Osteoblast (primary cell): ENCODE data around the gene GRAMD1A. TPM values are rescaled to one million over a fixed set of nuclear protein-coding genes. Genes with fewer than 3 reads are reported as not detected.
A peak's percentile ranks its signal among the peaks of the same experiment; 100 is the strongest.
"Not testable (repeated sequence)": the region's sequence is repeated elsewhere in the genome, so short reads cannot be mapped to it uniquely, and the experiment has no call there.

Source experiments
- DNase-seq: peaks from one replicate; pipeline ENCODE4 v3.0.0; 2011; ENCODE audit warnings: low spot score, mixed read lengths; ENCODE audit not compliant: insufficient read length; ENCODE audit errors: missing footprints
- H2AFZ ChIP-seq: 2 replicates; pipeline ENCODE4 v1.6.0; 2011; ENCODE audit warnings: mild to moderate bottlenecking, low read length
- H3K27ac ChIP-seq: 2 replicates; pipeline ENCODE4 v1.5.1; 2011; ENCODE audit warnings: mild to moderate bottlenecking, low read depth, low read length, moderate library complexity
- H3K27me3 ChIP-seq: 2 replicates; pipeline ENCODE4 v1.6.0; 2012; ENCODE audit warnings: mild to moderate bottlenecking, control low read depth, inconsistent platforms, low read length, moderate library complexity; ENCODE audit not compliant: insufficient read depth
- H3K36me3 ChIP-seq: 2 replicates; pipeline ENCODE4 v1.5.1; 2011; ENCODE audit warnings: mild to moderate bottlenecking, low read length, control low read depth, moderate library complexity; ENCODE audit not compliant: insufficient read depth
- H3K4me1 ChIP-seq: 2 replicates; pipeline ENCODE4 v1.5.1; 2011; ENCODE audit warnings: mild to moderate bottlenecking, low read length, control low read depth, moderate library complexity; ENCODE audit not compliant: insufficient read depth
- H3K4me2 ChIP-seq: 2 replicates; pipeline ENCODE4 v1.6.0; 2011; ENCODE audit warnings: mild to moderate bottlenecking, low read length; ENCODE audit not compliant: insufficient read depth
- H3K4me3 ChIP-seq: fragments of 200-600 bp; sonication (generic); 3 replicates; pipeline ENCODE4 v1.5.1; 2012; ENCODE audit warnings: mild to moderate bottlenecking, low read length, inconsistent platforms; ENCODE audit not compliant: insufficient read depth
- H3K79me2 ChIP-seq: 2 replicates; pipeline ENCODE4 v1.6.0; 2012; ENCODE audit warnings: mild to moderate bottlenecking, low read length, control low read depth, inconsistent platforms; ENCODE audit not compliant: insufficient read depth
- H3K9me3 ChIP-seq: 2 replicates; pipeline ENCODE4 v1.5.1; 2011; ENCODE audit warnings: low read depth, low read length, control low read depth
- H4K20me1 ChIP-seq: 2 replicates; pipeline ENCODE4 v1.6.0; 2012; ENCODE audit warnings: mild to moderate bottlenecking, low read length, control low read depth; ENCODE audit not compliant: insufficient read depth
- CTCF ChIP-seq: IDR thresholded peaks from 2 replicates; pipeline ENCODE4 v1.5.1; 2011; ENCODE audit warnings: mild to moderate bottlenecking, low read depth, low read length, moderate library complexity; ENCODE audit errors: extremely low read depth
- total RNA-seq: library from RNA; depleted of rRNA; stranded (reverse); fragments of >200 nt; gene quantifications from 2 replicates; pipeline ENCODE4 v1.2.3, GENCODE V29; 2012

The GRAMD1A gene
- total RNA-seq, 1 donor: 29.7 TPM

GRCh38 chr19:35013820-35014754 is 14.0 kb downstream of the GRAMD1A start:
- H4K20me1 ChIP-seq: peaks cover 4% of the 10 kb centered on the region
- no peak overlapping the region for H3K4me3 ChIP-seq
- TF ChIP-seq CTCF: no peak
- H3K27me3 ChIP-seq: no peaks in the 10 kb centered on the region
- peak; percentile 83 for DNase-seq
- no peak overlapping the region for H3K4me2 ChIP-seq
- H3K9me3 ChIP-seq: no peaks in the 10 kb centered on the region
- no peaks in the 10 kb centered on the region for H3K79me2 ChIP-seq
- no peak overlapping the region for H2AFZ ChIP-seq
- H3K4me1 ChIP-seq: no peaks in the 10 kb centered on the region
- H3K36me3 ChIP-seq: peaks cover 65% of the 10 kb centered on the region
- no peak overlapping the region for H3K27ac ChIP-seq

- peaks cover 65% of the 10 kb centered on the region for H3K36me3 ChIP-seq
- H3K27ac ChIP-seq, DNase-seq, H3K27me3 ChIP-seq, H4K20me1 ChIP-seq, H3K4me3 ChIP-seq, H2AFZ ChIP-seq, H3K9me3 ChIP-seq, H3K79me2 ChIP-seq, H3K4me2 ChIP-seq, H3K4me1 ChIP-seq: not testable (repeated sequence)
These were observed 14.7 kb downstream of the GRAMD1A start for GRCh38 chr19:35014774-35015173.

GRCh38 chr19:35015270-35015953 is 15.3 kb downstream of the GRAMD1A start:
- Histone ChIP-seq H3K4me1 (no peaks in the 10 kb centered on the region), H4K20me1 (peaks cover 7% of the 10 kb centered on the region), H3K36me3 (peaks cover 67% of the 10 kb centered on the region), H3K79me2 (no peaks in the 10 kb centered on the region), H3K9me3 (no peaks in the 10 kb centered on the region), H2AFZ (no peak overlapping the region), H3K27me3 (no peaks in the 10 kb centered on the region), H3K27ac (no peak overlapping the region), H3K4me2 (no peak overlapping the region), H3K4me3 (no peak overlapping the region)
- DNase-seq: peak; percentile 96
- no peak for TF ChIP-seq CTCF

GRCh38 chr19:35015954-35016351 is 15.8 kb downstream of the GRAMD1A start:
- Histone ChIP-seq H3K4me2 (no peak overlapping the region), H2AFZ (no peak overlapping the region)

More at GRCh38 chr19:35015954-35016351, 15.8 kb downstream of the GRAMD1A start:
- peak; percentile 84 for DNase-seq
- Histone ChIP-seq H3K4me1 (no peaks in the 10 kb centered on the region), H3K4me3 (no peak overlapping the region), H3K27me3 (no peaks in the 10 kb centered on the region), H3K27ac (no peak overlapping the region), H4K20me1 (peaks cover 7% of the 10 kb centered on the region), H3K36me3 (peaks cover 72% of the 10 kb centered on the region), H3K79me2 (no peaks in the 10 kb centered on the region), H3K9me3 (no peaks in the 10 kb centered on the region)
- TF ChIP-seq CTCF: no peak
